GM04504 (cell line): ENCODE results near the gene AIP.

Experiments used
- DNase-seq: peaks from one replicate; pipeline ENCODE4 v3.0.0-alpha.2; 2012; ENCODE audit warnings: low read depth

AIP gene

DNA sequence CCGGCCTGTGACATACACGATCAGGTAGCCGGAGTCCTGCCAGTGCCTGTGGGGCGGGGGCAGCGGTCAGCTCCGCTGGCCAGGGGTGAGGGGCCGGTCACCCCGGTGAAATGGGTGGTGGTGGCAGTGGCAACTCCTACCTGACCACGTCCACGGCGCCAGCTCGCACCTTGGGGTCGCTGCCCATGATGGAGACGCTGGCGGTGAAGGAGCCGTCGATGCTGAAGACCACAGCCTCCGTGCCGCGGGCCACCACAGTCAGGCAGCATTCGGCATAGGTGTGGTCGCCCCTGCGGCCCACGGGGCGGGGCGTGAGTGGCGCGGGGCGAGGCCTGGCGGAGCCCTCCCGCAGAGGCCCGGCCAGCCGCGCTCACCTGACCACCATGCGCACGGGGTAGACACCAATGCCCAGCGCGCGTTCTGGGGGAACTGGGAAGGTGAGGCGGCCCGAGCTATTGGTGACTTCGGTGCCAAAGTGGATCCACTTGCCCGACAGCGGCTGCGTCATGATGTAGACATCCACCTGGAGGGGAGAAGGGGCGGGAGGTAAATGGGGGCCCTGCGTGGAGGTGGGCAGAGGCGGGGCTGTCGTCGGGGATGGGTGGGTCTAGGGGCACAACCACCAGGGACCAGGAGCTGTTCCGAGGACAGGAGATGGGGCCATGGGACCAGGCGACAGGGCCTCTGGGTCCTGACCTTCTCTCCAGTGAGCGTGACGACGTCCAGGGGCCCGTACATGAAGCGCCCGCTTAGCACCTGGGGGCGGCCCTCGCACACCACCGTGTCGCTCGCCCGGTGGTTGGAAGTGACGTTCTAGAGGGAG lies 10.9 kb downstream of the AIP start:
- no peak for DNase-seq

DNA sequence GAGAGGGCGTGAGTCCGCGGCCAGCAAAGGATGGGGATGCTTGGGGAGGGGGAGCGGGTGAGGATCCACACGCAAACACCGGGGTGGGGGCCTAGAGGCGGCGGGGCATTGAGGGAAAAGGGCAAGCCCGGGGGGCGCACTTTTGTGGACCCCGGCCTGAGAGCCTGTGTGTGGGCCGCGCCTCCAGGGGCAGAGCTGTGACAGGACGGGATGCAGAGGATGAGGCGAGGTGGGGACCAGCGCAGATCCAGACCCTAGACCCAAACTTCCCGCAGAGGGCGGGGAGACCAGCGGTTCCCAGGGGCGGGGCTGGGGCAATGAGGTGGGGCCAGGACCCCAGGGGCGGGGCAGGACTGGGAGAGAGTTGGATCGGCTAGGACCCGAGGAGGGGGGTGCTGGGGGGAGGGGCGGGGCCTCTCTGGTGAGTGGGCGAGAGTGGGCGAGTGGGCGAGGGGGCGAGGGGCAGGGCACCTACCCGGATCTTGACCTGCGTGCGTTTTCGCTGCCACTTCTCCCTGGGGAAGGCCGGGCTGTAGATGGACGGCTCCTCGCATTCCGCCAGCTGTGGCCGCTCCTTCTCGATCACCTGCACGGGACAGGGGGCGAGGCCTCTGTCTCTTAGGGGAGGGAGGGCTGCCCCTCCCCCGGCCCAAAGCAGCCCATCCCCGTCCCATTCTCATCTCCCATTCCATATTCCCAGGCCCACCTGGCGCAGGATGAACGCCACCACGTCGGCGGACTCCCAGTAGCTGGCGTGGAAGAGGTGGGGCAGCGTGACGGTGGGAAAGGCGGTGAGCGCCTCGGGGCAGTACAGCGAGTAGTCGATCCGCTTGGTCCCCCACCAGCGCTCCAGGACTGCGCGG lies 11.8 kb downstream of the AIP start:
- DNase-seq = no peak

DNA sequence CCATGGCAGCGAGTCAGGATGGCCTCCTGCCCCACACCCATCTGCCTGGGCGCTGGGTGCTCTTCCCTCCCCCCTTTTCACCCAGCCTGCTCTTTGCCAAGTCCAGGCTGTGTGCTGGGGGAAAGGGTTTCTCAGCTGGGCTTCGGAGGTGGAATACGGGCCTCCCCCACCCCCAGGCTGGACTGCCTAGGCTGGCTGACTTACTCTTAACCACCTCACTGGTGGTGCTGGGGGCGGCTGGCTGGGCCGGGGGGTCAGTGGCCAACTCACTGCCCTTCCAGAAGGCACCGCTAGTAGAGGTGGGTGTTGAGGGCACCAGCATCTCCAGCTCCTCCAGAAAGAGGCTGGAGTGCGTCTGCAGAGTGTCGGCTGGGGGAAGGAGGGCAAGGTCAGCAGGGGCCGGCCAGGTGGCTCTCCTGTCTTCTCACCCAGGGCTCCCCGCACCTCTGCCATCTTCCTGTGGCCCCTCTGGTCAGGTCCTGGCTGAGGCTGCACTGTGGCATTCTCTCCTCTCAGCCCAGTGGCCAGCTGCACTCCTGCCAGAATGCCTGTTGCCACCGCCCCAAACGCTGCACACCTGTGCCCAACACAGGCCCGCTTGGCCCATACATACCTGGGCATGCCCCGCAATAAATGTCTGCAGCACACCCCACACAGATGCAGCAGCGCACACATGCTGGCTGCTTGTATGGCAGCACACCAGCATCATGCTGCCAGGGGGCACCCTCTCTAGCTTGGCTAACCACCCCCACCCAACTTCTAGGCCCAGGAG lies 12.6 kb downstream of the AIP start:
- DNase-seq = no peak

DNA sequence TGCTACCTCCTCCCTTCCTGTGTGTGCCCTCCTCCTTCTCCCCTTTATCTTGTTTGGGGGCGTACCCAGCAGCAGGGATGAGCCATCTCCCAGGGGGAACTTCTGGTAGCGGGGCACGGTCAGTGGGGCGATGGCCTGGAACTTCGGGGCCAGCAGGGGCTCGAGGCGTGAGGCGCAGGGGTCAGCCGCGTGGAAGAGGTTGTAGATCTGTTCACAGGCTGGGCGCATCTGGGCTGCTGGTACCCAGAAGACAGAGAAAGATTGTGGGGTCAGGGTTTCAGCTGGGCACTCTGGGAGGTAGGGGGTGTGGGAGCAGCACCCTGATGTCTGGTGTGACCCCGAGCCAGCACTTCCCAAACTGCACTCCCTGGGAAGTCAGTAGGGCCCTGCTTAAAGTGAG lies 13.3 kb downstream of the AIP start:
- DNase-seq = no peak

DNA sequence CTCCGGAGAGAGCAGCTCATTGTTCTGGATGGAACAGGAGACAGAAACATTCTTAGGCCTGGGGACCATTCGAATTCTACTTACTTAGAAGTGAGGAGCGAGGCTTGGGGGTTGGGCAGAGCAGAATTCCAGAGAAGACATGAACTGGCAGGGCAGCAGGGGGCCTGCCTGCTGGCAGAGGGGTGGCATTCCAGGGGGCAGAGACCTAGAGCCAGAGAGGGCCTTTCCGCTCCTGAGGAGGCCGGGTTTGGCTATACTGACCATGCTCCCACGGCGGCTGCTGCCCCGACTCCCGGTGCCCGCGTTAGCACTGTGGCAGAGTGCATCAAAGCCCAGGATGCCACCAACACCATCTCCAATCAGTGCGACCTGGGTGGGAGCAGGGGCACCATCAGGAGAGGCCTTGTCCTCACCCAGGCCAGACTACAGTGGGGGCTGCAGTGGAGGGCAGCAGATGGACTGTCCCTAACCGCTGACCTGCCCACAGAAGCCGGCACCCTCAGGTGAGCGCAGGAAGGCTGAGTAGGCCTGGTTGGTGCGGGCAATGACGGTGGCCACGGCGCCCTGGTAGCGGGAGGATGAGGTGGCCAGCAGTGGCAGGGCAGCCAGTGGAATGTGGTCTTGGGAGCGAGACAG lies 14.9 kb downstream of the AIP start:
- no peak for DNase-seq

DNA sequence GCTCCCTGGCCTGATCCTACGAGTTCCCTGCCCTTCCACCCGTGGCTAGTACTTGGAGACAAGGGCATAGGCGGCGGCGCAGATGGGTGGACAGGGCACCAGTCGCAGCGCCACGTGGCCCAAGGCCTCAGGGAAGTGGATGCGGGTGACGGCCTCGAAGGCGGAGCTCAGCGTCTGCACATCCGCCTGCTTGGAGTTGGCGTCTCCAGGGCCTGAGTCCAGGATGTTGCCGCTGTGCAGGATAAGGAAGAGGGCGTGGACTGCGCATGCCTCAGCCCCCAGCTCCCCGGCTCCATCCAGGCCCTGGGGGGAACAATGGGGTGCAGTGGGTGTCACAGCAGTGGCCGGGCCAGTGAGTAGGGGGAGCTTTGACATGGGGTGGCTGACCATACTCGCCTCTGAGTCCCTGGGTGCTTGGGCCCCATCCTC lies 15.7 kb downstream of the AIP start:
- no peak for DNase-seq

DNA sequence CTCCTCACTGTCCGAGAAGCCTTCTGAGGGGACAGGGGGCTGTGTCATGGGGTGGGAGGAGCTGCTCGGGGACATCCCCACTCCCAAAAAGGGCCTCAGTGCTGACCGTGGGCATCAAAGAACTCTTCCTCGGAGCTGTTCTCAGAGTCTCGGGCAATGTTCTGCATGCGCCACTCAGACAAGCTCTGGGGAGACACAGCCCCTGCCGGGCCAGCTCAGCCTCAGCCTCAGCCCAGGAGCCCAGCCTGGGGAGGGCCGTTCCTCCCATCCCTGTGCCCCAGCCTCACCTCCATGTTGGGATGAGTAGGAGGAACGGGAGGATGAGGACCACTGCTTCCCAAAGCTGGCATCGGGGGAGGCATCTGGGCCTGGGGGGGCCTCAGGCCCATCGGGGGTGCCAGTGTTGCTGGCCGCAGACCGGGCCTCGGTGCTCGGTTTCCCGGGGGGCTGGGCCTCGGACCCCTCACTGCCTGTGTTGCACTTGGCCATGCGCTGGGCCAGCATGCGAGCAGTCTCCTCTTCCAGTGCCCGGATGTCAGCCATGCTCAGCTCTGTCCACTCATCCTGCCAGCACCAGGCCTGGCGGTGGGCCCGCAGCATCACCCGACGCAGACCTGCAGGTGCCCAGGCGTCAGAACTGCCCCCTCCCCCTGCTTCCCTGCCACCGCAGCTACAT lies 17.1 kb downstream of the AIP start:
- DNase-seq = no peak

DNA sequence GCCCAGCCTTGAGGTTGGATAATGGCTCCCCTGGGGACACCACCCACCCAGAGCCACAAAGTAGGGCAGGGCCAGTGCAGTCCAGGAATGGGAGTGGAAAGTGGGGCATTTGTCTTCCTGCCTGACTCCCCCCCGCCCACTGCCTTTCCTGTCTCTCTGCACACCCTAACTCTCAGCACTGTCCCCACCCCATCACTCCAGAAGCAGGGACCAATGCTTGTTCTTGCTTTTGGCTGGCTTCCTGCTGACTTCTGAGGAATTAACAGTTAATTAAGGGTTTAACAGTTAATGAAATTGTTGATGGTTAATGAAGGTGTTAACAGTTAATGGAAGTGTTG lies 17.6 kb downstream of the AIP start:
- no peak for DNase-seq

DNA sequence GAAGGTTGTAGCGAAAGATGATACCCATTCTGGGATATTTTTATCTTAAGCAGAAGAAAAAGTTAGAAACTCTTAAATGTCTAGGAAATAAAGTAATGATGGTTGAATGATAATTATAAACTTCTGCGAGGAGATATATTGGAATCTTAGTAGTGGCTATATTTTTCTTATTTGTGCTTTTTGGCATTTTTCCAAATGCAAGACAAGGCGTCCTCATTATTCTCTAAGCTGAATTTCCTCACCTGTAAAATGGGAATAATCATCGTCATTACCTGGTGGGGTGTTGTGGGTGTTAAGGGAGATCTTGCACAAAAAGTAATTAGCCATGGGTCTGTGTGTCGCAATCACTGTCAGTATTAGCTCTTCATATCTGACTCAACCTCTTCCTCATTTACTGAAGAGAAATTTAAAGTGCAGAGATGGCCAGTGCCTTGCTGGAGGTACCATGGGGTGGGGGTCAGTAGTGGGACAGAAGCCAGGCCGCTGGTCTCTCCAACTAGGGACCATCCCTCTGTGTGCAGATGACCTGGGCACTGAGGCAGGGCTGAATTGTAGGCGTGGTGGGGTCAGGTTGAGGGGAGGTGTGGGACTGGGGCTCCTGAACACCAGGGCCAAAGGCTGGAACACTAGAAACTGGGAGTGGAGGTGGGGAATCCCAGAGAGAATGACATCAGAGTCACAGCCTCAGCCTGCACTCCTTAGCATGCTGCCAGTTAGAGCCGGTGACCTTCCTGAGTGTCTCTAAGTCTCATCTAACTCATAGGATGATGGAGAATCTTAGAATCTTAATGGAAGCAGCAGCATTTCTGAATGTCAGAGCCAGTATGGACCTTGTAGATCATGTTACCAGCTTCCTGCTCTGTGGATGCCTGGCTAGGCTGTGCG lies 18.2 kb downstream of the AIP start:
- DNase-seq = no peak

DNA sequence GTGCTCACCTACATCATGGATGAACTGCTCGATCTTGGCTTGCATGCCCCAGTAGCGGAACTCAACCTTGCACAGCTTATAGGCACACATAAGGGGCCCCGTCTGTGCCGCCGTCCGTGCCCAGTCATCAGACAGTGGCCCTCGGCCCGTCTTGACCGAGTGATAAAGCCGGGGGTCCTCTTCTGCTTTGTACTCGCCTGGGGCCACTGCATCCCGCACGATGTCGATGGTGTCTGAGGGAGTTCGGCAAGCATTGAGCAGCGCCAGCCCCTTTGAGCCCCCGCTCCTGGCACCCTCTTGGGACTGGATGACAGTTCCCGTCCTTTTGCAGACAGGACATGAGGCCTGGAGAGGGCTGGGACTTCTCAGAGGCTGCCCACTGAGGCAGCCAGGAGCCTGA lies 19.0 kb downstream of the AIP start:
- no peak for DNase-seq

DNA sequence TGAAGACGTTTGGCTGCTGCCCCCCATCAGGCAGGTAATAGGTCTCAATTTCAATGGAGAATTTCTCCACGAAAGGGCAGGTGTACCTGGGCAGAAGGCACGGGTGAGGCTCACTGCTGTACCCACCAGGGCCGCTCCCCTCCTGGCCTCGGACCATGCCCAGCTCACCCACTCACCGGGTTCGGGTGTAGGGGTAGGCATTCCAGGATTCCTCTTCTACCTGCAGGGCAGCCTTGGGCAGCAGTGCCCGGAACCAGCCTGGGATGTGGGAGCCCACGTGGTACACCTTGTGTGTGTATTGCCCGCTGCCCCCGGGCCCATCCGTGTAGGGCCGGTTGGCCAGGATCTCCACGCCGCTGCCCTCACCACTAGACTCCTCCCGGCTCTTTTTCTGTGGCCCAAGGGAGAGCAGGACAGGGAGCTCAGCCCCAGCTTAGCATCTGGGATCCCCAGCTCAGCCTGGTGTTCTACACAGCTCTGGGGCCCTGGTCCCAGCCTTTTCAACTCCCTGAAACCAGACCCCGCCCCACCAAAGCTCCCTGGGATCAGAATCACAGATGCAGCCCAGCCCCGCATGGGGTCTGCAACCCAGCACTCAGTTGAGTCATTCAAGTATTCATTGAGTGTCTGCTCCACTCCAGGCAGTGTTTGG lies 19.6 kb downstream of the AIP start:
- DNase-seq = no peak

DNA sequence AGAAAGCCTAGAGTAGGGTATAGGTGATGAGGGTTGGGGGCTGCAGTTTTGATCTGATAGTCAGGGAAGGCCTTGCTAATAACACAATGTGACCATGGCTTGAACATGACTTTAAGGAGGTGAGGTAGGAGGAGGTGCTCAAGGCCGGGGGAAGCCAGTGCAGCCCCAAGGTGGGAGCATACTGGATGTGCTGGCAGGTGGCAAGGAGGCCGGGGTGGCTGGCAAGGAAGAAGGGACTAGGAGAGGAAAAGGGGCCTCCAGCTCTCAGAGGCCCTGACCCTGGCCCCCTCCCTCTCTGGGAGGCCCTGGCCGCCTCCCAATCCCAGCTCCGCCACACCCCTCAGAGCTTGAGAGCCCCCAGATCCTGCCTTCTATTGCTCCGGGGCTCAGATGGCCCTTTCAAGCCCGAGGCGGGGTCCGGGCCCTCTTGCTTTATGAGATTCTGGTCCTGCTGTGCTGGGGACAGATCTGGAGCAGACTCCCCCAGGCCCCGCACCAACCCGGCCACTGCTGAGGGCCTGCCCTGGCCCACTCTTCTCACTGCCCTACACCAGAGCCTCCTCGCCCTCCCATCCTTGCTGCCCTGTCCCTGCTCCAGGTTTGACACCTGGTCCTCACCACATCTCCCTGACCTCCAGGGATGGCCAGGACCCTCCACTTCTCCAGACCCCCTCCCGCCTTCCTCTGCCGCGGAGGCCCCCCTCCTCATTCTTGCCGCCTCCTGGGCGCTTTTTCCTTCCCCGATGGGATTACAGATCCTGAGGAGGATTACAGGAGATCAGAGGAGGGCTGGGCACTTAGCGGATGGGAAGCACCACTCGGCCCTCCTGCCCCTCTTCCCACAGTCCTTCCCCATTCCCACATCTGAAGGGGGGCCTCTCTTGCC lies 20.5 kb downstream of the AIP start:
- no peak for DNase-seq

DNA sequence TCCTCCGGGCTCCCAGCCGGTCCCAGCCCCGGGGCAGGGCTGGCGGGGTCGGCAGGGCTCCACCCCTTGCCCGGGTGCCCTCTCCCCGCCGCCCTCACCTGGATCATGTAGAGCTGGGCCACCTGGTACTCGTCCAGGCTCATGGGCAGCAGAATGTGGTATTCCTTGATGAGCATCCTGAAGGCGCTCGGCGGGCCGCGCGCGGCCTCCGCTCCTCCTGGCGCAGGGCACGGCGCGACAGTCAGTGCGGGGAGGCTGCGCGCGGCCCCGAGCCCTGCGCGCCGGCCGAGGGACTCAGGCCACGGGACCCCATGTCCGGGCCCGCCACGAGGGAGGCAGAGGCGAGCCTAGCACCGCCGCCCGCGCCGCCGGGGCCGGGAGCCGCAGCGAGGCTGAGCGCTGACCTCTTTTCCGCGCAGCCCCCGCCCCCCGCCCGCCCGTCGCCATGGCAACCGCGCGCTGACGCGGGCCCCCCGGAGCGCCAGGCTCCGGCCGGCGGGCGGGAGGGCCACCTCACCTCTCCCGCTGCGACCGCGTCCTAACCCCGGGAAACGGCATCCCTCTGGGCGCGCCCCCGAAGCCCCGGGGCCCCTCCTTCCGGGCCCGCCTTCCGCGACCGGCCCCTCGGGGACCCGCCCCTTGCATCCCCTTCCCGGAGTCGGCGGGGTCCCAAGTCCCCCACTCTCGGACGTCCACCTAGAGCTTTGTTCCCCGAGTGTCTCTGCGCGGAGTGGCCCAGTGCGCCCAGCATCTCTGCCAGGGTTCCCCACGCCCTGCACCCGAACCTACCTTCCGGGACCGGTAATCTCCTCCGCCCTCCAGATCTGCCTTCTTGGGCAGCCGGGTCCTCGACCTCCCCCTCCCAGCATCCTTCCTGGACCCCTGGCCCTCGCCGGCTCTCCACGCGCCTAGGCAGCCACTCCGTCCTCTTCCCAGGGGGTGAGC lies 21.5 kb downstream of the AIP start:
- DNase-seq = no peak

DNA sequence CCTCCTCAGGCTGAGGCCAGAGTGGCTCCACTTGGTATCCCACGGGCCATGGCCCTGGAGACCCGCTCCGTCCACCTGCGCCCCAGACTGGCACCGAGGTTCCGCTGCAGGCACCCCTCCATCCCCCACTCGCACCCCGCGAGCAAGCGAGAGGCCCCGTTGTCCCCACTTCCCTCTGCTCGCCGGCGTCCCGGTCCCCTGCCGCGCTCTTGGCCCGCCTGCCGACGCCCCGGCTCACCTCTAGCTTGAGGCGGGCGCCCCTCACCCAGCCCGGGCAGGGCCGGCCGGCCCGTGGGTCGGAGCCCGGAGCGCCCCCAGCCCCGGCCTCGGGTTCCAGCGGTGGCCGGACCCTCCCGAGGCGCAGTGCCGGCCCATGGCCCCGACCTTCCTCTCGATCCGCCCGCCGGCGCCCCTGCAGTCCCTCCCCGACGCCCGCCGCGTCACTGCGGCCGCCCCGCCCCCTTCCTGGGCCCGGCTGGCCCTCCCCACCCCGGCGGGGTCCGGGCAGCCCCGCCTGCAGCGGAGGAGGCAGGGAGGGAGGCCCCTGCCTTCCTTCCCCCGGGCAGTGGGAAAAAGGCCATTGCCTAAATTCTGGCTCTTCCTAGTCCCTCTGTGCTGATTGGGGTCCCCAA lies 22.2 kb downstream of the AIP start, which contains the start of gene PITPNM1:
TSS of gene PITPNM1 (minus strand) at position 414 of the 632 bp plus-strand sequence. CDS start 1,183 bp downstream, outside the sequence.
- no peak for DNase-seq

DNA sequence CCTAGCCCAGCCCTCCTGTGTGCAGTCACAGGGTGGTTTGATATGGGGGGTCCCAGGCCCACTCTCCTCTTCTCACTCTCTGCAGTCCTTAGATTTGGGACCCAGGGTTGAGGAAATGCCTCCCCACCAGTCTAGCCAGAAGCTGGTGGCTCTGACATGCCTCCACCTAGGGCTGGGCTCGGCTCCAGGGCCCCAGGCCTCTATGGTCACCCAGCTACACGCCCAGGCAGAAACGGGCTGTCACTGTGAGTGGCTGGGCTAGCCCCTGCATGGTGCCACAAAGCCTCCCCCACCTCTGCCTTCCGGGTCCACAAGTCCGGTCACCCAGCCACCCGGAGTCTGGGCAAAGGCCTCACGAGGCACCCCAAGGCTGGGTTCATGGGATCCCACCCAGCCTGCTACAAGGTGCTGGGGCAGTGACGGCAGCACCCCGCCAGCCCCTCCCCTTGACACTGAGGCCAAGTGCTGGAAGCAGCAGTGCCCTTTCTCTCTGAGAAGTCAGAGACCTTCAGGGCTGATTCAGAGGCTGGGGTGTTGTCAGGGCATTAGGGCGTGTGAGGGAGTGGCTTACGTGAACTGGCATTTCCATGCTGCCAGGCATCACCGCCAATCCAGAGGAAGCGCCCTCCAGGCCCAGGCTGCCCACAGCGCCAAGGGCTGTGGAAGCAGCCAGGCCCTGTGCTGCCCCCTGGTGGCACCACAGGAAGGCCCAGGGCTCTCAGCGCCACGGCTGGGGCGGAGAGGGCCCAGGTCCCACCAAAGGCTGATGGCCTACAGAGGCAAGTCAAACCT lies 23.0 kb downstream of the AIP start:
- DNase-seq = peak; percentile 71

DNA sequence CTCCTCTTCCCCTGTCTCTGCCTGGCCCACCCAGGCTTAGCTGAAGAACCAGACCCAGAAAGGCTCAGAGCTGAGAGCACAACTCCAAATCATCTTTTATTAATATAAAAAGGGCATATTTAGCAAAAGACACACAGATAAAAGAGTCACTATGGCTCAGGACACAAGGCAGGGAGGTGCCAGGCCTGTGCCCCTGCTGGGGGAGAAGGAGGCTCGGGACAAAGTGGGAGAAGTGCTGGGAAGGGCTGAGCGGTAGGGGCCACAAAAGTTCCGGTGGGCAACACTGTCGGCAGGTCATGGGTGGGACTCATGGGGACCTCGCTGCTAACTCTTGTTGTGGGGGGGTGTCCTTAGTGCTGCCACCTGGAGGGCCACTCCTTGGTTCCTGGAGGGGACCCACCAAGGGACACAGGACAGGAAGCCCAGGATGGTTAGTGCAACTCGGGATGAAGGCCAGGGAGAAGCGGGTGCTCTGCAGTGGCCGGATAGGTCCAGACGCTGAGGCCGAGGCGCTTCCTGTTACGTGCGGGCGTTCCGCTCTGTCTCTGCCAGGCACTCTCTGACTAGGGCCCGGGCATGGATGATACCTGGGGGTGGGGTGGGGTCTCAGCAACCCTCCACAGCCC lies 23.7 kb downstream of the AIP start:
- DNase-seq = no peak
